Endothelial cell of umbilical vein (primary cell): ENCODE measurements around the gene BICD2. TPM values are rescaled to one million over a fixed set of nuclear protein-coding genes. Genes with fewer than 3 reads are reported as not detected.

Experiments
- BruUV-seq: library from RNA; stranded (reverse); fragments of 400-500 nt; replicated peaks from 2 replicates; lab custom pipeline; 2021; lab: Mats Ljungman, UMichigan
- CTCF ChIA-PET: fragments of 300-600, 350-600 bp; sonication (Branson Sonifier 250); formaldehyde crosslinking; loops from one replicate; lab custom pipeline; 2021; ENCODE audit warnings: antibody characterized with exemption, inconsistent platforms; lab: Charles Lee
- POLR2A ChIA-PET: fragments of 300-600, 350-600 bp; sonication (Branson Sonifier 250); formaldehyde crosslinking; loops from one replicate; lab custom pipeline; 2021; ENCODE audit warnings: antibody characterized with exemption, inconsistent platforms; lab: Charles Lee
- DNase-seq: peaks from one replicate; pipeline ENCODE4 v3.0.0-alpha.2; 2011; ENCODE audit warnings: low read depth, low spot score
- FAIRE-seq: peaks from 2 replicates; lab custom pipeline; 2011; peaks lifted over from hg19 to GRCh38; lab: Jason Lieb, UNC
- H2AFZ ChIP-seq: 2 replicates; pipeline ENCODE4 v1.6.0; 2012; ENCODE audit warnings: low read depth, low read length, control low read depth, inconsistent platforms
- H3K27ac ChIP-seq: 2 replicates; pipeline ENCODE4 v1.5.1; 2011; ENCODE audit warnings: low read depth, mild to moderate bottlenecking, control low read depth, low read length, moderate library complexity; ENCODE audit not compliant: insufficient read depth
- H3K27me3 ChIP-seq, 2 experiments: 2 replicates each; pipeline versions ENCODE4 v1.6.0 to v1.6.1; 2011; ENCODE audit warnings: low read length in 2 of 2, mixed read lengths in 1 of 2; ENCODE audit not compliant: control insufficient read depth in 2 of 2, insufficient read depth in 2 of 2
- H3K36me3 ChIP-seq, 2 experiments: 2 replicates in 1 of 2; 3 replicates in 1 of 2; pipeline ENCODE4 v1.5.1; 2011; ENCODE audit warnings: low read length in 2 of 2, mild to moderate bottlenecking in 1 of 2, moderate library complexity in 1 of 2; ENCODE audit not compliant: control insufficient read depth in 2 of 2, insufficient read depth in 2 of 2; ENCODE audit errors: extremely low read depth in 1 of 2
- H3K4me1 ChIP-seq: 3 replicates; pipeline ENCODE4 v1.5.1; 2011; ENCODE audit warnings: mild to moderate bottlenecking, low read length; ENCODE audit not compliant: control insufficient read depth, insufficient read depth; ENCODE audit errors: extremely low read depth
- H3K4me2 ChIP-seq: 2 replicates; pipeline ENCODE4 v1.6.1; 2011; ENCODE audit warnings: low read length, control low read depth, mixed read lengths; ENCODE audit not compliant: insufficient read depth
- H3K4me3 ChIP-seq, 3 experiments: fragments of 200-600 bp in 1 of 3; sonication (generic), shearing (Covaris generic) in 1 of 3; replicated peaks in 1 of 3; 2 replicates each; pipeline ENCODE4 v1.5.1; 2011 to 2016; ENCODE audit warnings: control low read depth in 3 of 3, low read length in 3 of 3, mild to moderate bottlenecking in 2 of 3, inconsistent platforms in 1 of 3, low read depth in 1 of 3, moderate library complexity in 1 of 3; ENCODE audit not compliant: insufficient read depth in 1 of 3
- H3K79me2 ChIP-seq: 2 replicates; pipeline ENCODE4 v1.6.0; 2012; ENCODE audit warnings: low read length, inconsistent platforms; ENCODE audit not compliant: control insufficient read depth, insufficient read depth
- H3K9ac ChIP-seq: replicated peaks from 2 replicates; pipeline ENCODE3; 2011; ENCODE audit warnings: low read length, control low read depth; ENCODE audit not compliant: insufficient read depth; ENCODE audit errors: extremely low read depth
- H3K9me1 ChIP-seq: replicated peaks from 3 replicates; pipeline ENCODE4 v1.6.0; 2011; ENCODE audit warnings: mild to moderate bottlenecking, low read length; ENCODE audit not compliant: control insufficient read depth, insufficient read depth; ENCODE audit errors: extremely low read depth
- H3K9me3 ChIP-seq: replicated peaks from 2 replicates; pipeline ENCODE4 v1.5.1; 2012; ENCODE audit warnings: low read length, inconsistent platforms; ENCODE audit not compliant: control insufficient read depth, insufficient read depth
- H4K20me1 ChIP-seq: replicated peaks from 2 replicates; pipeline ENCODE3; 2011; ENCODE audit warnings: mild to moderate bottlenecking, low read length; ENCODE audit not compliant: control insufficient read depth, insufficient read depth; ENCODE audit errors: extremely low read depth
- EZH2 ChIP-seq: IDR thresholded peaks from 2 replicates; pipeline ENCODE4 v1.6.1; 2012; ENCODE audit warnings: borderline replicate concordance, low read depth, mild to moderate bottlenecking, moderate library complexity, low read length, inconsistent platforms; ENCODE audit not compliant: severe bottlenecking
- FOS ChIP-seq: IDR thresholded peaks from 2 replicates; pipeline ENCODE4 v1.6.1; 2011; ENCODE audit warnings: mild to moderate bottlenecking, low read length, moderate library complexity, borderline replicate concordance; ENCODE audit not compliant: insufficient read depth
- GATA2 ChIP-seq: IDR thresholded peaks from 2 replicates; pipeline ENCODE4 v1.7.0; 2011; ENCODE audit warnings: low read depth, mild to moderate bottlenecking, moderate library complexity, mixed read lengths, low read length; ENCODE audit not compliant: insufficient read length, insufficient read depth
- JUN ChIP-seq: IDR thresholded peaks from 2 replicates; pipeline ENCODE4 v1.6.1; 2011; ENCODE audit warnings: borderline replicate concordance, low read depth; ENCODE audit not compliant: insufficient read length, insufficient read depth
- MYC ChIP-seq: IDR thresholded peaks from one replicate; pipeline ENCODE4 v1.6.1; 2011; ENCODE audit warnings: mild to moderate bottlenecking, low read depth, low read length
- POLR2A ChIP-seq: IDR thresholded peaks from 2 replicates; pipeline ENCODE4 v1.6.1; 2012; ENCODE audit warnings: low read depth, mild to moderate bottlenecking, control low read depth, low read length
- POLR2AphosphoS5 ChIP-seq: IDR thresholded peaks from 2 replicates; pipeline ENCODE4 v1.6.1; 2012; ENCODE audit warnings: low read depth, mild to moderate bottlenecking, control low read depth, low read length, moderate library complexity; ENCODE audit not compliant: insufficient read depth
- dilution Hi-C: fragments of 300-500 bp; cut with MboI; formaldehyde crosslinking; loops from one replicate; pipeline ENCODE4 v1.15.0; 2019; ENCODE audit warnings: low sequenced_read_pairs; ENCODE audit not compliant: extremely low pct_ligation_motif_present
- intact Hi-C: fragments of 100-400 bp; cut with micrococcal nuclease; formaldehyde crosslinking; loops from one replicate; pipeline ENCODE4 v1.10.0; 2022
- polyA plus RNA-seq, 4 experiments: library from polyadenylated mRNA; depleted of rRNA in 3 of 4; stranded (reverse) in 3 of 4; unstranded in 1 of 4; fragments of >200 nt; gene quantifications; 2 replicates each; pipeline versions ENCODE4 v1.2.1 to v1.2.3, GENCODE V29; 2011 to 2012; ENCODE audit warnings: missing spikeins in 1 of 4
- total RNA-seq: library from RNA; stranded (reverse); gene quantifications from 2 replicates; pipeline ENCODE4 v1.2.3, GENCODE V29; 2021
- TF ChIP-seq, protein P1 (sequence below): IDR thresholded peaks from 2 replicates; pipeline ENCODE4 v1.6.1; 2011; ENCODE audit not compliant: insufficient read depth, insufficient read length
- TF ChIP-seq, protein P2 (sequence below), 2 donors: IDR thresholded peaks; 1 replicate in 1 of 2; 2 replicates in 1 of 2; pipeline ENCODE4 v1.5.1; 2011; ENCODE audit warnings: low read length in 2 of 2, mild to moderate bottlenecking in 2 of 2, moderate library complexity in 2 of 2, control low read depth in 1 of 2, inconsistent platforms in 1 of 2, low read depth in 1 of 2; ENCODE audit not compliant: insufficient read depth in 1 of 2; ENCODE audit errors: extremely low read depth in 1 of 2

The BICD2 gene
- total and polyA plus RNA-seq, 2 donors (not counting 3 experiments of a cell fraction or from before 2014, with no cell fraction given) = 14.3 to 39.3 TPM

DNA sequence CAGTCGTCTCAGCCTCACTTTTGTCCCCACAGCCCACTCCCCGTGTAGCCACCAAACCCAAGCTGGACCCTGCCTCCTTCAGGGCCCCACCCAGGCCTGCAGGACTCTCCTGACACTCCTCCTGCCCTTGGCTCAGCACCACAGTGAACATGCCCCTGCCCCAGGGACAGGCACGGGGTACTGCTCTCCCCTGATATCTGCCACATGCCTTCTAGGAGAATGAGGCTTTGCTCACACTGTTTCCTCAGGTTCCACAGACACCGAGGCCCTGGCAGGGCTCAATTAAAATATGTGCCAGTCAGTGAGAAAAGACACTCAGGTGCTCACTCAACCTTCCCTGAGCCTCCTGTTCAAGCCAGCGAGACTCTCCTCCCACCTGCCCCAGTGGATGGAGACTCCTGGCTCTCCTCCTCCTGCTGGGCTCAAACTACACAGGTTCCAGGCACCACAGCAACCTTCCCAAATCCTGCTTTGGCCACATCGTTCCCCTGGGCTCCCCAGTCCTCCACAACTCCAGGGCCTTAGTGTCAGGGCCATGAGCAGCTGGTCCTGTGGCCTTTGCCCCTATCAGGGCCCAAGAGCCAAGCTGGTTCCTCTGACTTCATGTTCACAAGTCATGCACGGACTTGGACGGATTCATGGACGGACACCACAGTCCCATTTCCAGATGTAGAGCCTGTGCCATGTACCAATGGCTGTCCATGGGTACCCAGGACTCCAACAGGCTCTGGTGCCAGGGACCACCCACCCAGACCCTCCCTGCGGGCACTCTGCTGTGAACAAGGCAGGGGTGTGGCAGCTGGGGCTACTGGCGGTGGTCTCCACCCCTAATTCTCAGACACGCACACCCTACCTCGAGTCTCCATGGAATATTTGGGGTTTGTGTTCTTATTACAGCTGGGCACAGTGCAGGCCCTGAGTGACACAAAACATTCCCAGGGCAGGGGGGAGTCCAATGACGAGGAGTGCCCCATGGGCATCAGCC lies 36.6 kb downstream of the BICD2 start:
- peaks cover 0 to 9% of the 10 kb centered on the region in 2 experiments for H3K36me3 ChIP-seq
- POLR2A ChIA-PET = no interaction called here
- BruUV-seq = no TSS peak
- no peaks in the 10 kb centered on the region for H4K20me1 ChIP-seq
- FAIRE-seq = no peak
- dilution Hi-C loops (no loop called here), intact Hi-C loops (loop anchor here (1.0 kb wide), 3 partner anchors 7 to 37 kb away; no protein-coding TSS in a partner anchor)
- no peak overlapping the region for H2AFZ ChIP-seq
- CTCF ChIA-PET = interaction anchor here (0.9 to 4.2 kb wide), 4 partner anchors 10 to 62 kb away, joined by 3 to 32 read pairs (median 9); no protein-coding TSS in a partner anchor
- no peak overlapping the region for H3K9ac ChIP-seq
- no peak overlapping the region for H3K27ac ChIP-seq
- no peak overlapping the region for H3K4me2 ChIP-seq
- no peaks in the 10 kb centered on the region for H3K27me3 ChIP-seq
- TF ChIP-seq EZH2 (no peak), JUN (no peak), FOS (no peak), GATA2 (no peak), MYC (no peak), POLR2A (no peak), POLR2AphosphoS5 (no peak)
- TF ChIP-seq, protein P1, sequence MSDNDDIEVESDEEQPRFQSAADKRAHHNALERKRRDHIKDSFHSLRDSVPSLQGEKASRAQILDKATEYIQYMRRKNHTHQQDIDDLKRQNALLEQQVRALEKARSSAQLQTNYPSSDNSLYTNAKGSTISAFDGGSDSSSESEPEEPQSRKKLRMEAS = no peak
- TF ChIP-seq, protein P2, sequence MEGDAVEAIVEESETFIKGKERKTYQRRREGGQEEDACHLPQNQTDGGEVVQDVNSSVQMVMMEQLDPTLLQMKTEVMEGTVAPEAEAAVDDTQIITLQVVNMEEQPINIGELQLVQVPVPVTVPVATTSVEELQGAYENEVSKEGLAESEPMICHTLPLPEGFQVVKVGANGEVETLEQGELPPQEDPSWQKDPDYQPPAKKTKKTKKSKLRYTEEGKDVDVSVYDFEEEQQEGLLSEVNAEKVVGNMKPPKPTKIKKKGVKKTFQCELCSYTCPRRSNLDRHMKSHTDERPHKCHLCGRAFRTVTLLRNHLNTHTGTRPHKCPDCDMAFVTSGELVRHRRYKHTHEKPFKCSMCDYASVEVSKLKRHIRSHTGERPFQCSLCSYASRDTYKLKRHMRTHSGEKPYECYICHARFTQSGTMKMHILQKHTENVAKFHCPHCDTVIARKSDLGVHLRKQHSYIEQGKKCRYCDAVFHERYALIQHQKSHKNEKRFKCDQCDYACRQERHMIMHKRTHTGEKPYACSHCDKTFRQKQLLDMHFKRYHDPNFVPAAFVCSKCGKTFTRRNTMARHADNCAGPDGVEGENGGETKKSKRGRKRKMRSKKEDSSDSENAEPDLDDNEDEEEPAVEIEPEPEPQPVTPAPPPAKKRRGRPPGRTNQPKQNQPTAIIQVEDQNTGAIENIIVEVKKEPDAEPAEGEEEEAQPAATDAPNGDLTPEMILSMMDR (IDR thresholded peaks at IDR 0.05; ENCODE audit: extremely low read depth in 1 of 2, insufficient read depth in 1 of 2, low read depth in 1 of 2, low read length in 2 of 2) = no peak
- no peak for DNase-seq
- H3K9me1 ChIP-seq = no peaks in the 10 kb centered on the region
- peaks cover 11% of the 10 kb centered on the region for H3K4me1 ChIP-seq
- H3K4me3 ChIP-seq = no peak overlapping the region
- no peaks in the 10 kb centered on the region for H3K9me3 ChIP-seq
- H3K79me2 ChIP-seq = peaks cover 63% of the 10 kb centered on the region
